Measurements from ENCODE around the gene LAMP1.
A peak's percentile ranks its signal among the peaks of the same experiment; 100 is the strongest.
"Not testable (repeated sequence)": the region's sequence is repeated elsewhere in the genome, so short reads cannot be mapped to it uniquely, and the experiment has no call there.

Gene LAMP1

DNA sequence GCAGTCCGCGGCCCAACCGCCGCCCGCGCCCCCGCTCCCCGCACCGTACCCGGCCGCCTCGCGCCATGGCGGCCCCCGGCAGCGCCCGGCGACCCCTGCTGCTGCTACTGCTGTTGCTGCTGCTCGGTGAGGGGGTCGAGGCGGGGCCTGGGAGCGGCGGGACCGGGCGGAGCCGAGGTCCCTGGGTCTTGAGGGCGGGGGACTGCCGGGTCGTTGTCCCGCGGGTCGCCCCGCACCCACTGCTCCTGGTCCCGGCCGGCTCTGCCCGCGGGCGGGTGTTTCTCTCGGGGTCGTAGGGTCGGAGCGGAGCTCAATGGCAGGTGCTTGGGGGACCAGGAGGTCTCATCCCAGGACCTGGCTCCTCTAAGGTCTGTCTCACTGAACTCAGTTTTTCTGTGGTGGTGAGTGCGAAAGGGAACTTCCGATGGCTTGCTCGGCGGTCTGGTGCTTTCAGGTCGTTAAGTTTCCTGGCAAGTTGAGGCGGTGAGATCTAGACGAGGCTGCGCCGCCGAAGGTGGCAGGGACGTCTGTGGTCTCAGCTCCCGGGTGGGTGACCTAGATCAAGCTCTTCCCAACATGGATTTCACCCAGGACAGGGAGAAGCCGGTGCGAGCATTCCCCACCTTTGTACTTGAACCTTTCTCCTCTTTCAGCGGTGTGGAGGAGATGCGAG lies 467 bp downstream of the LAMP1 start:
- peak; percentile 26 to 29 for DNase-seq (ENCODE audit: low read depth in 2 of 2, low spot score in 1 of 2)

DNA sequence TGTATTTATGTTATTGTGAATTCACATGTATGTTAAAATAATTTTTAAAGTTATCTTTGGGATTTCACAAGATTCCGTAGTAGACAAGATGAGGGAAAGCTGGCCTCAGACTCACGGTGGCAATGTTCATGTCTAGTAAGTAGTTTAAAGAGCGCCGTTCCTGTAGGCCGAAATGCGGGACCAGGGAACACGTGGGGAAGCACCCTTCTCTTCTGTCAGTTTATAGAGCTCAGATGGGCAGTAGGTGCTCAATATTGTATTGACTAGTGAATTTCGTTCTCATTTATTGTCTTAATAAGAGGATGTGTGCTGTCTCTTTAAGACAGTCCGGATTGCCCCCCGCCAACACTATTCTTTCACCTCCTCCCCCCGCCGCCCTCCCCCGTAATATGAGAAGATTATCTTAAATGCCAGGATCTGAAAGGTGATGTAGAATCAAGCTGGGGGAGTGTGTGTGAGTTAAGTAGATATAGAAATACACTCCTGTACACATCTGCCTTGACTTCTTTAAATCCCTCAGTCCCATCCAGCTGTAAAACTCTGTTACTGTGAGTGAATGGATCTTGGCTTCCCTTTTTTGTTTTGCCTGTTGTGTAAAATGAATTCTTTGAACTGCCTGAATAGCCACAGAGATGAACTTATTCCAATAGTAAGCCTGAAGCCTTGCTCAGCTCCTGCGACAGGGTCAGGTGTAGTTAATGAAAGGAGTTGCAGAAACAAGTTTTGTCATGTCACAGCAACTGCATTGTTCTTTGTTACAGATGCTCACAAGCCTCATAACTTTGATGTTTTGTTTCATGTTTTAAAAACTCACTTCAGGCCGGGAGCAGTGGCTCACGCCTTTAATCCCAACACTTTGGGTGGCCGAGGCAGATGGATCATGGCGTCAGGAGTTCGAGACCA lies 1.3 kb downstream of the LAMP1 start:
- no peak for DNase-seq (ENCODE audit: low read depth in 2 of 2, low spot score in 1 of 2)

DNA sequence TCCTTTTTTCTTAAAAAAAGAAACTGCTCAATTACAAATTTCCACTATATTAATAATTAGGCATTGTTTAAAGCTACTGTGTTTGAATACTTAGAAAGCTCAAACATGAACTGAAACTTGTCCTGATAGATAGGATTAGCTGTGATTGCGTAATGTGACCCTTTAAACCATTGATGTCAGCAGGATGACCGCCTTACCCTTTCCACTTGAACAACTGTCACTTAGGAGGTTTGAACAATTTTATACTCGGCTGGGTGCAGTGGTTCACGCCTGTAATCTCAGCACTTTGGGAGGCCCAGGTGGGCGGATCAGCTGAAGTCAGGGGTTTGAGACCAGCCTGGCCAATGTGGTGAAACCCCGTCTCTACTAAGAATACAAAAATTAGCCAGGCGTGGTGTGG lies 2.9 kb downstream of the LAMP1 start:
- DNase-seq (ENCODE audit: low read depth in 2 of 2, low spot score in 1 of 2), result no peak

GRCh38 chr13:113302986-113303385 lies 5.9 kb downstream of the LAMP1 start:
- no peak for DNase-seq (ENCODE audit: low read depth in 2 of 2, low spot score in 1 of 2)

GRCh38 chr13:113304121-113304520 lies 7.1 kb downstream of the LAMP1 start:
- no peak for DNase-seq (ENCODE audit: low read depth in 2 of 2, low spot score in 1 of 2)

GRCh38 chr13:113305208-113305607 lies 8.2 kb downstream of the LAMP1 start:
- no peak for DNase-seq (ENCODE audit: low read depth in 2 of 2, low spot score in 1 of 2)

- no peak for DNase-seq (ENCODE audit: low read depth in 2 of 2, low spot score in 1 of 2)
Measured at GRCh38 chr13:113307491-113307890, 10.5 kb downstream of the LAMP1 start.

GRCh38 chr13:113309473-113309872 lies 12.4 kb downstream of the LAMP1 start:
- no peak for DNase-seq (ENCODE audit: low read depth in 2 of 2, low spot score in 1 of 2)

- not testable (repeated sequence) for DNase-seq (ENCODE audit: low read depth in 2 of 2, low spot score in 1 of 2)
Measured at GRCh38 chr13:113314112-113314511, 17.1 kb downstream of the LAMP1 start.

- DNase-seq (ENCODE audit: low read depth in 2 of 2, low spot score in 1 of 2), result not testable (repeated sequence)
Measured at GRCh38 chr13:113314895-113315470, 17.9 kb downstream of the LAMP1 start.

GRCh38 chr13:113315992-113316391 lies 19.0 kb downstream of the LAMP1 start:
- no peak for DNase-seq (ENCODE audit: low read depth in 2 of 2, low spot score in 1 of 2)

DNA sequence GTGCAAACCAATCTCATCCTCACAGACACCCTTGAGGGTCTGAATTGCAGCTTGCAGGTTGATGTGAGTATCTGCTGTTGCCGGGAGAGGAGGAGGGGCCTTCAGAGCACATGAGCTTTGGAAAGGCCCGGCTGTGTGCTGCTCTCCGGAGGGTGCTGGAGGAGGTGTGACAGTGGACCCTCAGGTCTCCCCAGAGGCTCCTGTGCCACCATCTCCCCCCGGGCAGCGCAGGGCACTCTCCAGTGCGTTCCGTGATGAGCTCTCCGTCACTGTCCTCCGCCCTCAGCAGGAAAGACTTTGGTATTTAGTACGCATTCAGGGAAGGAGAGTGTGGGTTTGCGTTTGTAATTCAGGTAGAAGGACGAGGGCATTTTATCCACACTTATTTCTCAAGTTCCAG lies 20.0 kb downstream of the LAMP1 start:
- no peak for DNase-seq (ENCODE audit: low read depth in 2 of 2, low spot score in 1 of 2)

GRCh38 chr13:113318956-113319355 lies 21.9 kb downstream of the LAMP1 start:
- DNase-seq (ENCODE audit: low read depth in 2 of 2, low spot score in 1 of 2), result no peak

DNA sequence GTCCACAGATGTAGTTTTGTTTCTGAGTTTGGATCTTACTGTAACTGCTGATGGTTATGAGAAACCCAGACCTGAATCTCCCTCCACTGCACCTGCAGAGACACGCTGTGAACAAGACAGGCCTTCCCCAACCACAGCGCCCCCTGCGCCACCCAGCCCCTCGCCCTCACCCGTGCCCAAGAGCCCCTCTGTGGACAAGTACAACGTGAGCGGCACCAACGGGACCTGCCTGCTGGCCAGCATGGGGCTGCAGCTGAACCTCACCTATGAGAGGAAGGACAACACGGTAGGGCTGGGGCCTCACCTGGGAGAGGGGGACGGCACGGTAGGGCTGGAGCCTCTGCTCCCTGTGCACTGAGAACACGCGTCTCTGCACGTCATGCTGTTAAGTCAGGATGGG lies 22.3 kb downstream of the LAMP1 start:
- DNase-seq (ENCODE audit: low read depth in 2 of 2, low spot score in 1 of 2), result no peak

GRCh38 chr13:113320226-113320875 lies 23.3 kb downstream of the LAMP1 start:
- no peak for DNase-seq (ENCODE audit: low read depth in 2 of 2, low spot score in 1 of 2)

DNA sequence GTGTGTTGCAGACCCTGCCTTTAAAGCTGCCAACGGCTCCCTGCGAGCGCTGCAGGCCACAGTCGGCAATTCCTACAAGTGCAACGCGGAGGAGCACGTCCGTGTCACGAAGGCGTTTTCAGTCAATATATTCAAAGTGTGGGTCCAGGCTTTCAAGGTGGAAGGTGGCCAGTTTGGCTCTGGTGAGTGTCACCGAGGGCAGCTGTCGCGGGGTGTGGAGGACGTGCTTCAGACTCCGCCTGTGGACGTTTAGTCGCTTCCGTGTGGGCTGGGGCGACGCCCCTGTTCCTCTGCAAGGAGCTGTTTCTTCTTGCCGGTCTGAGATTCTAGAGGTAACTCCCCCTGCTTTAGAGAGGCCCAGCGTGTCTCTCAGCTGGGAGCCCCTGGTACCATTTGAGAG lies 24.5 kb downstream of the LAMP1 start:
- DNase-seq (ENCODE audit: low read depth in 2 of 2, low spot score in 1 of 2), result no peak

GRCh38 chr13:113322043-113322461 lies 25.0 kb downstream of the LAMP1 start:
- no peak for DNase-seq (ENCODE audit: low read depth in 2 of 2, low spot score in 1 of 2)

DNA sequence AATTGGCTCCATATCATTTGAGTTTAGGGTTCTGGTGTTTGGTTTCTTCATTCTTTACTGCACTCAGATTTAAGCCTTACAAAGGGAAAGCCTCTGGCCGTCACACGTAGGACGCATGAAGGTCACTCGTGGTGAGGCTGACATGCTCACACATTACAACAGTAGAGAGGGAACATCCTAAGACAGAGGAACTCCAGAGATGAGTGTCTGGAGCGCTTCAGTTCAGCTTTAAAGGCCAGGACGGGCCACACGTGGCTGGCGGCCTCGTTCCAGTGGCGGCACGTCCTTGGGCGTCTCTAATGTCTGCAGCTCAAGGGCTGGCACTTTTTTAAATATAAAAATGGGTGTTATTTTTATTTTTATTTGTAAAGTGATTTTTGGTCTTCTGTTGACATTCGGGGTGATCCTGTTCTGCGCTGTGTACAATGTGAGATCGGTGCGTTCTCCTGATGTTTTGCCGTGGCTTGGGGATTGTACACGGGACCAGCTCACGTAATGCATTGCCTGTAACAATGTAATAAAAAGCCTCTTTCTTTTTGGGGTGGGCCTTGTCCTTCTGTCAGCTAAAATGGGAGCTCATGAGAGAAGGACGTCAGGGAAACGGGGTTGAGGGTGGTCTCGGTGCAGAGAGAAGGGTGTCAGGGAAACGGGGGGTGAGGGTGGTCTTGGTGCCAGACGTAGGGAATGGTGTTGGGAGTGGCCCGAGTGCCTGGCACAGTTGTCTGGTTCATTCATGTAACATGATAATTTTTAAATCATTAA lies 26.0 kb downstream of the LAMP1 start:
- no peak for DNase-seq (ENCODE audit: low read depth in 2 of 2, low spot score in 1 of 2)

DNA sequence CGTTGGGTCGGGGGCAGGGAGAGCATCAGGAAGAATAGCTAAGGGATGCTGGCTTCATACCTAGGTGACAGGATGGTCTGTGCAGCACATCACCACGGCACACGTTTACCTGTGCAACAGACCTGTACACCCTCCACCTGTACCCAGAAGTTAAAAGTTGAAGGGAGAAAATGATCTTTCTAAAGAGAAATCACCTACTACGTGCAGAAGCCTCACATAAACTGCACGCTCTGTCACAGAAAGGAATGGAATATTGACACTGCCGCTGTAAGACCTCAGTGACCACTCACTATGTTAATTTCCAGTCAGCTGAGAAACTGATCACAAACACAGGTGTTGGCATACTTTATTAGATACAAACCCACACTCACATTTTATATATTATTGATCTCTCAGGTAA lies 26.8 kb downstream of the LAMP1 start:
- no peak for DNase-seq (ENCODE audit: low read depth in 2 of 2, low spot score in 1 of 2)

GRCh38 chr13:113324398-113324797 lies 27.4 kb downstream of the LAMP1 start:
- no peak for DNase-seq (ENCODE audit: low read depth in 2 of 2, low spot score in 1 of 2)

DNA sequence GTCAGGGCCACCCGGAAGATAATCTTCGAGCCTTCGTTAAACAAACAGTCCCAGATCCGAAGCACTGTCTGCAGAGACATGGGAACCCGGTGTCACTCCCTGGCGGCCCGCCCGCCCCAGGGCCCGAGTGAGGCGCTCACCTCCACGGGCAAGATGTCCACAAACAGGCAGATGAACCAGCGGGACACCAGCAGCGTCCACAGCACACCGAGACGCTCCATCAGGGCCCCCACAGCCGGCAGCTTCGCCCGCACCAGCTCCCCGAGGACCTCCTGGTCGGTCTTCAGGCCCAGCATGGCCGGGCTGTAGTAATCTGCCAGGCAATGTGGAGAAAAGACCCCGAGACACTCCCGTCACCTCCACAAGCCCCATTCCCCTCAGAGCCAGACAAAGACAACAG lies 28.7 kb downstream of the LAMP1 start:
- no peak for DNase-seq (ENCODE audit: low read depth in 2 of 2, low spot score in 1 of 2)
